IPS-20b (cell line): ENCODE measurements around the gene TIMM13.

Source experiments
- H3K27ac ChIP-seq: one replicate; pipeline ENCODE4 v1.5.1; 2013; ENCODE audit warnings: low read length
- H3K27me3 ChIP-seq: 2 replicates; pipeline ENCODE4 v1.6.1; 2013; ENCODE audit warnings: mild to moderate bottlenecking, low read length, inconsistent platforms; ENCODE audit not compliant: insufficient read depth
- H3K36me3 ChIP-seq: 2 replicates; pipeline ENCODE4 v1.6.1; 2013; ENCODE audit warnings: low read depth, mild to moderate bottlenecking, inconsistent platforms, low read length, moderate library complexity; ENCODE audit not compliant: insufficient read depth
- H3K4me1 ChIP-seq: 2 replicates; pipeline ENCODE4 v1.6.1; 2013; ENCODE audit warnings: mild to moderate bottlenecking, control low read depth, inconsistent platforms, low read length, moderate library complexity; ENCODE audit not compliant: insufficient read depth
- H3K4me3 ChIP-seq: 2 replicates; pipeline ENCODE4 v1.5.1; 2013; ENCODE audit warnings: mild to moderate bottlenecking, low read length, inconsistent platforms
- H3K9ac ChIP-seq: 2 replicates; pipeline ENCODE4 v1.6.1; 2013; ENCODE audit warnings: low read depth, mild to moderate bottlenecking, inconsistent platforms, low read length, moderate library complexity
- H3K9me3 ChIP-seq: 2 replicates; pipeline ENCODE4 v1.6.1; 2013; ENCODE audit warnings: mild to moderate bottlenecking, low read depth, low read length, inconsistent platforms; ENCODE audit not compliant: insufficient read depth

Gene TIMM13

GRCh38 chr19:2453431-2454025, 26.1 kb upstream of the TIMM13 start:
- no peak overlapping the region for H3K4me3 ChIP-seq
- H3K36me3 ChIP-seq = peaks cover 13% of the 10 kb centered on the region; the same call in 1 of the 2 replicates
- H3K4me1 ChIP-seq = peaks cover 5% of the 10 kb centered on the region; the same call in 1 of the 2 replicates
- no peak overlapping the region for H3K9ac ChIP-seq
- no peaks in the 10 kb centered on the region for H3K27me3 ChIP-seq
- H3K27ac ChIP-seq = no peak overlapping the region
- H3K9me3 ChIP-seq = no peaks in the 10 kb centered on the region

- Histone ChIP-seq H3K27ac (no peak overlapping the region), H3K9me3 (no peaks in the 10 kb centered on the region), H3K27me3 (no peaks in the 10 kb centered on the region), H3K4me3 (no peak overlapping the region), H3K9ac (no peak overlapping the region), H3K4me1 (peaks cover 5% of the 10 kb centered on the region; the same call in 1 of the 2 replicates), H3K36me3 (peaks cover 13% of the 10 kb centered on the region; the same call in 1 of the 2 replicates)
Measured at GRCh38 chr19:2451741-2452140, 24.4 kb upstream of the TIMM13 start.

GRCh38 chr19:2451138-2451537, 23.8 kb upstream of the TIMM13 start:
- no peaks in the 10 kb centered on the region for H3K9me3 ChIP-seq
- no peaks in the 10 kb centered on the region for H3K27me3 ChIP-seq
- H3K9ac ChIP-seq = no peak overlapping the region
- peaks cover 9% of the 10 kb centered on the region; the same call in 1 of the 2 replicates for H3K4me1 ChIP-seq
- no peak overlapping the region for H3K4me3 ChIP-seq
- H3K36me3 ChIP-seq = peaks cover 13% of the 10 kb centered on the region; the same call in 1 of the 2 replicates
- H3K27ac ChIP-seq = no peak overlapping the region

GRCh38 chr19:2449019-2449418, 21.6 kb upstream of the TIMM13 start:
- Histone ChIP-seq H3K4me3 (no peak overlapping the region), H3K27me3 (no peaks in the 10 kb centered on the region), H3K36me3 (peaks cover 18% of the 10 kb centered on the region; the same call in 1 of the 2 replicates), H3K9me3 (no peaks in the 10 kb centered on the region), H3K9ac (no peak overlapping the region), H3K4me1 (peaks cover 4% of the 10 kb centered on the region; the same call in 1 of the 2 replicates), H3K27ac (no peak overlapping the region)

- H3K9me3 ChIP-seq = no peaks in the 10 kb centered on the region
- H3K9ac ChIP-seq = no peak overlapping the region
- no peaks in the 10 kb centered on the region for H3K27me3 ChIP-seq
- H3K4me1 ChIP-seq = peaks cover 4% of the 10 kb centered on the region; the same call in 1 of the 2 replicates
- no peak overlapping the region for H3K4me3 ChIP-seq
- H3K36me3 ChIP-seq = peaks cover 44% of the 10 kb centered on the region
- no peak overlapping the region for H3K27ac ChIP-seq
Measured at GRCh38 chr19:2446381-2446780, 19.0 kb upstream of the TIMM13 start.

- Histone ChIP-seq H3K36me3 (peaks cover 43% of the 10 kb centered on the region), H3K4me3 (no peak overlapping the region), H3K4me1 (peaks cover 4% of the 10 kb centered on the region; the same call in 1 of the 2 replicates), H3K9ac (no peak overlapping the region), H3K27me3 (no peaks in the 10 kb centered on the region), H3K9me3 (no peaks in the 10 kb centered on the region), H3K27ac (no peak overlapping the region)
Measured at GRCh38 chr19:2444251-2445002, 17.0 kb upstream of the TIMM13 start.

GRCh38 chr19:2443785-2444182, 16.4 kb upstream of the TIMM13 start:
- no peaks in the 10 kb centered on the region for H3K27me3 ChIP-seq
- no peak overlapping the region for H3K27ac ChIP-seq
- H3K4me3 ChIP-seq = no peak overlapping the region
- peaks cover 49% of the 10 kb centered on the region for H3K36me3 ChIP-seq
- no peaks in the 10 kb centered on the region for H3K9me3 ChIP-seq
- peaks cover 4% of the 10 kb centered on the region; the same call in 1 of the 2 replicates for H3K4me1 ChIP-seq
- H3K9ac ChIP-seq = no peak overlapping the region

- Histone ChIP-seq H3K9me3 (no peaks in the 10 kb centered on the region), H3K4me3 (no peak overlapping the region), H3K36me3 (peaks cover 55% of the 10 kb centered on the region), H3K27ac (no peak overlapping the region), H3K9ac (no peak overlapping the region), H3K27me3 (no peaks in the 10 kb centered on the region), H3K4me1 (peaks cover 4% of the 10 kb centered on the region; the same call in 1 of the 2 replicates)
Measured at GRCh38 chr19:2443116-2443784, 15.9 kb upstream of the TIMM13 start.

- Histone ChIP-seq H3K4me1 (no peaks in the 10 kb centered on the region; the same call in 1 of the 2 replicates), H3K27ac (no peak overlapping the region), H3K36me3 (peaks cover 69% of the 10 kb centered on the region), H3K9ac (no peak overlapping the region), H3K4me3 (no peak overlapping the region), H3K27me3 (no peaks in the 10 kb centered on the region), H3K9me3 (no peaks in the 10 kb centered on the region)
Measured at GRCh38 chr19:2441096-2441752, 13.8 kb upstream of the TIMM13 start.

- Histone ChIP-seq H3K27ac (no peak overlapping the region), H3K9me3 (no peaks in the 10 kb centered on the region), H3K4me1 (no peaks in the 10 kb centered on the region), H3K27me3 (no peaks in the 10 kb centered on the region), H3K36me3 (peaks cover 70% of the 10 kb centered on the region), H3K4me3 (no peak overlapping the region), H3K9ac (no peak overlapping the region)
Measured at GRCh38 chr19:2440515-2440914, 13.1 kb upstream of the TIMM13 start.

- Histone ChIP-seq H3K27ac (no peak overlapping the region), H3K4me3 (no peak overlapping the region), H3K9ac (no peak overlapping the region), H3K4me1 (no peaks in the 10 kb centered on the region), H3K27me3 (no peaks in the 10 kb centered on the region), H3K9me3 (no peaks in the 10 kb centered on the region), H3K36me3 (peaks cover 74% of the 10 kb centered on the region)
Measured at GRCh38 chr19:2438178-2438577, 10.8 kb upstream of the TIMM13 start.
